HEK293 (cell line): Measurements from ENCODE around the gene TMEM179.

Experiments
- BCL11A ChIP-seq: fragments of 450-650 bp; formaldehyde crosslinking; IDR thresholded peaks from 2 replicates; pipeline ENCODE4 v1.5.1; 2016; ENCODE audit warnings: low read depth, missing biosample characterization, missing genetic modification characterization
- GLIS2 ChIP-seq: fragments of 450-650 bp; formaldehyde crosslinking; IDR thresholded peaks from 2 replicates; pipeline ENCODE4 v1.5.1; 2016; ENCODE audit warnings: missing biosample characterization, missing genetic modification characterization
- HIC1 ChIP-seq: fragments of 450-650 bp; formaldehyde crosslinking; IDR thresholded peaks from 2 replicates; pipeline ENCODE4 v1.5.1; 2016; ENCODE audit warnings: missing biosample characterization, missing genetic modification characterization
- SCRT1 ChIP-seq: fragments of 450-650 bp; formaldehyde crosslinking; IDR thresholded peaks from 2 replicates; pipeline ENCODE4 v1.5.1; 2016; ENCODE audit warnings: missing biosample characterization, missing genetic modification characterization, borderline replicate concordance
- ZNF10 ChIP-seq: fragments of 450-650 bp; formaldehyde crosslinking; IDR thresholded peaks from 2 replicates; pipeline ENCODE4 v1.5.1; 2017; ENCODE audit warnings: missing biosample characterization, missing genetic modification characterization
- ZNF112 ChIP-seq: fragments of 450-650 bp; formaldehyde crosslinking; IDR thresholded peaks from 2 replicates; pipeline ENCODE4 v1.5.0; 2017; ENCODE audit warnings: missing biosample characterization, missing genetic modification characterization
- ZNF114 ChIP-seq: fragments of 450-650 bp; formaldehyde crosslinking; IDR thresholded peaks from 2 replicates; pipeline ENCODE4 v1.5.0; 2017; ENCODE audit warnings: missing biosample characterization, missing genetic modification characterization
- ZNF239 ChIP-seq: fragments of 450-650 bp; formaldehyde crosslinking; IDR thresholded peaks from 2 replicates; pipeline ENCODE4 v1.5.1; 2016; ENCODE audit warnings: missing biosample characterization, missing genetic modification characterization
- ZNF404 ChIP-seq: fragments of 450-650 bp; formaldehyde crosslinking; IDR thresholded peaks from 2 replicates; pipeline ENCODE4 v1.5.1; 2017; ENCODE audit warnings: missing biosample characterization, missing genetic modification characterization
- ZNF792 ChIP-seq: fragments of 450-650 bp; formaldehyde crosslinking; IDR thresholded peaks from 2 replicates; pipeline ENCODE4 v1.5.1; 2016; ENCODE audit warnings: missing biosample characterization, missing genetic modification characterization
- TF ChIP-seq, protein P1 (sequence below): fragments of 450-650 bp; formaldehyde crosslinking; IDR thresholded peaks from 2 replicates; pipeline ENCODE4 v1.5.1; 2016; ENCODE audit warnings: missing biosample characterization, missing genetic modification characterization
- TF ChIP-seq, protein P2 (sequence below): fragments of 450-650 bp; formaldehyde crosslinking; IDR thresholded peaks from 2 replicates; pipeline ENCODE4 v1.5.1; 2016; ENCODE audit warnings: missing biosample characterization, missing genetic modification characterization, low read depth

DNA sequence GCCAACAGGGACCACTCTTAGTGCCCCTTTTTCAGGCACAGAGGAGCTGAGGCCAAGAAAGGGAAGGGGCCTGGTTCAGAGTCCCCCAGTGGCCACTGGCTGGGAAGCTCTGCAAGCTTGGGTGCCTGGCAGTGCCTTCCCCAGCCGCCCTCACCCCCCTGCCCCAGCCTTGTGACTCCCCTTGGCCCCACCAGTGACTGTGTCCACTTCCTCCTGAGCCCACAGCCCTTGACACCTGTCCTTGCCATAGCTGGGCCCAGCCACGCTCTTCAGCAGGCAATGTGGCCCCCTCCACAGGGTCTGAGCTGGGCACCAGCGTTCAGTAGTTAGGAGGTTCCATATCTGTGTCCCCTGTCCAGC is 44.0 kb downstream of the TMEM179 start:
- TF ChIP-seq, protein P1, sequence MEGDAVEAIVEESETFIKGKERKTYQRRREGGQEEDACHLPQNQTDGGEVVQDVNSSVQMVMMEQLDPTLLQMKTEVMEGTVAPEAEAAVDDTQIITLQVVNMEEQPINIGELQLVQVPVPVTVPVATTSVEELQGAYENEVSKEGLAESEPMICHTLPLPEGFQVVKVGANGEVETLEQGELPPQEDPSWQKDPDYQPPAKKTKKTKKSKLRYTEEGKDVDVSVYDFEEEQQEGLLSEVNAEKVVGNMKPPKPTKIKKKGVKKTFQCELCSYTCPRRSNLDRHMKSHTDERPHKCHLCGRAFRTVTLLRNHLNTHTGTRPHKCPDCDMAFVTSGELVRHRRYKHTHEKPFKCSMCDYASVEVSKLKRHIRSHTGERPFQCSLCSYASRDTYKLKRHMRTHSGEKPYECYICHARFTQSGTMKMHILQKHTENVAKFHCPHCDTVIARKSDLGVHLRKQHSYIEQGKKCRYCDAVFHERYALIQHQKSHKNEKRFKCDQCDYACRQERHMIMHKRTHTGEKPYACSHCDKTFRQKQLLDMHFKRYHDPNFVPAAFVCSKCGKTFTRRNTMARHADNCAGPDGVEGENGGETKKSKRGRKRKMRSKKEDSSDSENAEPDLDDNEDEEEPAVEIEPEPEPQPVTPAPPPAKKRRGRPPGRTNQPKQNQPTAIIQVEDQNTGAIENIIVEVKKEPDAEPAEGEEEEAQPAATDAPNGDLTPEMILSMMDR: no peak
- TF ChIP-seq ZNF404 (tag by site-specific recombination): no peak
- TF ChIP-seq HIC1 (tag by site-specific recombination): no peak
- no peak for TF ChIP-seq ZNF239 (tag by site-specific recombination)
- TF ChIP-seq SCRT1 (tag by site-specific recombination): no peak
- no peak for TF ChIP-seq ZNF10 (tag by site-specific recombination)
- no peak for TF ChIP-seq BCL11A (tag by site-specific recombination)
- TF ChIP-seq ZNF112 (tag by site-specific recombination): no peak
- no peak for TF ChIP-seq ZNF792 (tag by site-specific recombination)
- TF ChIP-seq ZNF114: no peak
- TF ChIP-seq, protein P2, sequence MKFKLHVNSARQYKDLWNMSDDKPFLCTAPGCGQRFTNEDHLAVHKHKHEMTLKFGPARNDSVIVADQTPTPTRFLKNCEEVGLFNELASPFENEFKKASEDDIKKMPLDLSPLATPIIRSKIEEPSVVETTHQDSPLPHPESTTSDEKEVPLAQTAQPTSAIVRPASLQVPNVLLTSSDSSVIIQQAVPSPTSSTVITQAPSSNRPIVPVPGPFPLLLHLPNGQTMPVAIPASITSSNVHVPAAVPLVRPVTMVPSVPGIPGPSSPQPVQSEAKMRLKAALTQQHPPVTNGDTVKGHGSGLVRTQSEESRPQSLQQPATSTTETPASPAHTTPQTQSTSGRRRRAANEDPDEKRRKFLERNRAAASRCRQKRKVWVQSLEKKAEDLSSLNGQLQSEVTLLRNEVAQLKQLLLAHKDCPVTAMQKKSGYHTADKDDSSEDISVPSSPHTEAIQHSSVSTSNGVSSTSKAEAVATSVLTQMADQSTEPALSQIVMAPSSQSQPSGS (tag by site-specific recombination): no peak
- no peak for TF ChIP-seq GLIS2
